Measurements from ENCODE around the gene EYS.

DNA sequence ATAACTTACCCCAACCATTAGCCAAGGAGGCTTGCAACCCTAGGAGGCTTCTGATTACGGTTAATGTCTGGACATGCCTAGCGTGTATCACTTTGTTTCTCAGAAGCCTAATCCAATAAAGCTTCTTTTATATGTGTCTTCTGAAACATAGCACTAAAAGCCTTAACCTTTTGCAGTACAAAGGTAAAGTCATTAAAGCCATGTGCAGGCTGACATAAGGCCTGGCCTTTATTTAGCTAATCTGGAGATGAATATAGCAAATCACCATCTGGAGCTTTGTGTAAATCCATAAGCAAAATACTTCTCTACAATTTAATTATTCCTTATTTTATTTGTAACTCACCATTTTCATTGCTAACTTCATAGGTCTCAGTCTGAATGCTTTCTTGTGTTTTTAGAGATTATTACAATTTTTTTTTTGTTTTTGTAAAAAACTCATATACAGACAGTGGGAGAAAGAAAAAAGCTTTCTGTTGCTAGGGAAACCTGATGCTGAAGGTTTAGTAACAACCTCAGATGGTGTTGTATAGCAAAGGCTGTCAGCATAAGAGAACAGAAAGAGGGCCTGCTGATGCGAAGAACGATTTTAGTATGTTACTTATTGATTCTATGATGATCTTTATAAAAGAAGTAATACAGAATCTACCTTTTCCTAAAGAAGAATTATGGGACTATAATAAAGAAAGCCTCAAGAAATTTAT is at the start of gene EYS:
- TF ChIP-seq TAF1 (IDR thresholded peaks at IDR 0.05; ENCODE audit: borderline replicate concordance, insufficient read depth, low read length) (no peak), POLR2AphosphoS5 (IDR thresholded peaks at IDR 0.05; ENCODE audit: low read depth, low read length) (no peak), SIN3A (IDR thresholded peaks at IDR 0.05; ENCODE audit: borderline replicate concordance, insufficient read depth, low read length) (no peak)
- TF ChIP-seq, protein P1, sequence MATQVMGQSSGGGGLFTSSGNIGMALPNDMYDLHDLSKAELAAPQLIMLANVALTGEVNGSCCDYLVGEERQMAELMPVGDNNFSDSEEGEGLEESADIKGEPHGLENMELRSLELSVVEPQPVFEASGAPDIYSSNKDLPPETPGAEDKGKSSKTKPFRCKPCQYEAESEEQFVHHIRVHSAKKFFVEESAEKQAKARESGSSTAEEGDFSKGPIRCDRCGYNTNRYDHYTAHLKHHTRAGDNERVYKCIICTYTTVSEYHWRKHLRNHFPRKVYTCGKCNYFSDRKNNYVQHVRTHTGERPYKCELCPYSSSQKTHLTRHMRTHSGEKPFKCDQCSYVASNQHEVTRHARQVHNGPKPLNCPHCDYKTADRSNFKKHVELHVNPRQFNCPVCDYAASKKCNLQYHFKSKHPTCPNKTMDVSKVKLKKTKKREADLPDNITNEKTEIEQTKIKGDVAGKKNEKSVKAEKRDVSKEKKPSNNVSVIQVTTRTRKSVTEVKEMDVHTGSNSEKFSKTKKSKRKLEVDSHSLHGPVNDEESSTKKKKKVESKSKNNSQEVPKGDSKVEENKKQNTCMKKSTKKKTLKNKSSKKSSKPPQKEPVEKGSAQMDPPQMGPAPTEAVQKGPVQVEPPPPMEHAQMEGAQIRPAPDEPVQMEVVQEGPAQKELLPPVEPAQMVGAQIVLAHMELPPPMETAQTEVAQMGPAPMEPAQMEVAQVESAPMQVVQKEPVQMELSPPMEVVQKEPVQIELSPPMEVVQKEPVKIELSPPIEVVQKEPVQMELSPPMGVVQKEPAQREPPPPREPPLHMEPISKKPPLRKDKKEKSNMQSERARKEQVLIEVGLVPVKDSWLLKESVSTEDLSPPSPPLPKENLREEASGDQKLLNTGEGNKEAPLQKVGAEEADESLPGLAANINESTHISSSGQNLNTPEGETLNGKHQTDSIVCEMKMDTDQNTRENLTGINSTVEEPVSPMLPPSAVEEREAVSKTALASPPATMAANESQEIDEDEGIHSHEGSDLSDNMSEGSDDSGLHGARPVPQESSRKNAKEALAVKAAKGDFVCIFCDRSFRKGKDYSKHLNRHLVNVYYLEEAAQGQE (IDR thresholded peaks at IDR 0.05; ENCODE audit: insufficient read depth in 1 of 2, low read depth in 2 of 2, low read length in 2 of 2) = no peak
